DMS114 treated with DMSO at 0.1 percent for 48 hours (cell line): Measurements from ENCODE around the gene MESD.
A peak's percentile ranks its signal among the peaks of the same experiment; 100 is the strongest.

Experiments
- DNase-seq: peaks from one replicate; lab custom pipeline; 2025; ENCODE audit not compliant: unreplicated experiment; lab: John Stamatoyannopoulos, UW

Gene MESD

GRCh38 chr15:80989518-80990478, at the start of gene MESD:
MESD (minus strand) TSS chr15:80989819; CDS start chr15:80989791, 28 bp downstream.
- DNase-seq: peak; percentile 97

GRCh38 chr15:81038975-81039607, 49.5 kb upstream of the MESD start:
- DNase-seq: no peak

GRCh38 chr15:81037952-81038743, 48.5 kb upstream of the MESD start:
- no peak for DNase-seq

- DNase-seq: no peak
Observed at GRCh38 chr15:81033508-81033907, 43.9 kb upstream of the MESD start.

- no peak for DNase-seq
Observed at GRCh38 chr15:81032818-81033217, 43.2 kb upstream of the MESD start.

GRCh38 chr15:81032355-81032754, 42.7 kb upstream of the MESD start:
- no peak for DNase-seq

GRCh38 chr15:81031203-81031602, 41.6 kb upstream of the MESD start:
- DNase-seq: no peak

GRCh38 chr15:81030301-81030750, 40.7 kb upstream of the MESD start:
- no peak for DNase-seq

- DNase-seq: no peak
Observed at GRCh38 chr15:81029414-81030300, 40.0 kb upstream of the MESD start.

- DNase-seq: no peak
Observed at GRCh38 chr15:81026836-81027599, 37.4 kb upstream of the MESD start.

GRCh38 chr15:81025721-81026370, 36.2 kb upstream of the MESD start:
- DNase-seq: no peak

GRCh38 chr15:81024936-81025335, 35.3 kb upstream of the MESD start:
- DNase-seq: no peak

- DNase-seq: no peak
Observed at GRCh38 chr15:81024265-81024872, 34.8 kb upstream of the MESD start.

- no peak for DNase-seq
Observed at GRCh38 chr15:81023483-81024264, 34.1 kb upstream of the MESD start.

GRCh38 chr15:81021321-81021720, 31.7 kb upstream of the MESD start:
- DNase-seq: no peak

- no peak for DNase-seq
Observed at GRCh38 chr15:81018197-81018596, 28.6 kb upstream of the MESD start.

- no peak for DNase-seq
Observed at GRCh38 chr15:81016489-81017068, 27.0 kb upstream of the MESD start.
